Stomach smooth muscle (tissue), 2 donors: Measurements from ENCODE around the gene CHST15.

Experiments
- H3K27ac ChIP-seq: one replicate; pipeline ENCODE4 v1.7.0; 2013; ENCODE audit warnings: mild to moderate bottlenecking, low read length, inconsistent platforms
- H3K27me3 ChIP-seq, 2 donors: one replicate each; pipeline ENCODE4 v1.7.0; 2013; ENCODE audit warnings: low read length in 2 of 2; ENCODE audit not compliant: insufficient read depth in 2 of 2, control insufficient read depth in 1 of 2
- H3K36me3 ChIP-seq, 2 donors: one replicate each; pipeline ENCODE4 v1.7.0; 2013; ENCODE audit warnings: low read length in 2 of 2; ENCODE audit not compliant: control insufficient read depth in 2 of 2, insufficient read depth in 2 of 2
- H3K4me1 ChIP-seq: one replicate; pipeline ENCODE4 v1.7.0; 2013; ENCODE audit warnings: low read length; ENCODE audit not compliant: control insufficient read depth, insufficient read depth
- H3K4me3 ChIP-seq, 2 donors: one replicate each; pipeline ENCODE4 v1.7.0; 2013; ENCODE audit warnings: low read length in 2 of 2
- H3K9ac ChIP-seq, 2 donors: one replicate each; pipeline ENCODE4 v1.7.0; 2013; ENCODE audit warnings: low read length in 2 of 2, mild to moderate bottlenecking in 1 of 2
- H3K9me3 ChIP-seq, 2 donors: one replicate each; pipeline ENCODE4 v1.7.0; 2013; ENCODE audit warnings: low read length in 2 of 2; ENCODE audit not compliant: control insufficient read depth in 2 of 2
- donor health status: healthy.
- donor health status: Pancreatic carcinoma.

Gene CHST15

GRCh38 chr10:124092860-124093773 lies at the start of gene CHST15:
Gene CHST15, minus strand, starts transcription at chr10:124093598. Its CDS starts 47,386 bp downstream, at chr10:124046212.
- Histone ChIP-seq H3K9ac (peak within 1 kb of the TSS; percentile 83 to 84), H3K9me3 (peaks cover 0 to 4% of the 10 kb centered on the region in 2 donors), H3K27ac (peak within 1 kb of the TSS; percentile 95), H3K36me3 (no peaks in the 10 kb centered on the region), H3K4me3 (peak within 1 kb of the TSS; percentile 76 to 87), H3K4me1 (peaks cover 55% of the 10 kb centered on the region), H3K27me3 (no peaks in the 10 kb centered on the region)

GRCh38 chr10:124142960-124143359 lies 49.6 kb upstream of the CHST15 start:
- H3K4me3 ChIP-seq = no peak overlapping the region
- H3K4me1 ChIP-seq = peaks cover 5% of the 10 kb centered on the region
- H3K36me3 ChIP-seq = no peaks in the 10 kb centered on the region
- no peak overlapping the region for H3K9ac ChIP-seq
- H3K9me3 ChIP-seq = no peaks in the 10 kb centered on the region
- no peaks in the 10 kb centered on the region for H3K27me3 ChIP-seq
- no peak overlapping the region for H3K27ac ChIP-seq

DNA sequence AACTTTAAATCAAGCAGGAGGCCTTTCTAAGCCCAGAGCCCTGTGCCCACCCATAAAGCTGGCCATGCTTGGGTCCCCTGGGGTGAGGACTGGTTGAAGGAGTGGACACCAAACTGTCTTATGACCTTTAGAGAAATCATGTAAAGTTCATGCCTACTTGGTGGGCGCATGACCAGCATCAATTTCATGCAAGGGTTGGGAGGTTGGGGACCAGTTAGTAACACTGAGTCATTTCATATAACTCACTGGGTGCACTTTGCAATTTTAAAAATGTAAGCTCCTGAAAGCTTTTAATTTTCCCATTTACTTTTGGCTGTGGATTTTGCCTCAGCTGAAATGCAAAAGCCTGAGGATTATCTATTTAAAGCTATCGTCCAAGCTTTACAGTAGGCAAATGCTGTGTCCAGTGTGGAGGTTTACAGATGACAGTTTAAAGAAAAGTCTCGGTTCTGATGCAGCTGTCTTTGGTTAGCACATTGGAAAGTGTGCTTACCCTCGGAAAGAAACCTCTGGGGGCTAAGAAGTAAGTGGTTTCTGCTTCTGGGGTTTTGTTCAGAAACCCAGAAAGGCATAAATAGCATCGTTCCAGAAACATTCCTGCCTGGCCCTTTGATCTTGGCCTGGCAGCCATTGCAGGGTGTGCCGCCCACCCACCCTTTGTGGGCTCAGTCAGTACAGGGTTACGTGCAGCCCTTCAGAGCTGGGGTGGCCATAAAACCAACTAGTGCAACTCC lies 48.8 kb upstream of the CHST15 start:
- H3K9ac ChIP-seq = no peak overlapping the region
- H3K4me1 ChIP-seq = peaks cover 5% of the 10 kb centered on the region
- no peaks in the 10 kb centered on the region for H3K36me3 ChIP-seq
- H3K27me3 ChIP-seq = no peaks in the 10 kb centered on the region
- no peaks in the 10 kb centered on the region for H3K9me3 ChIP-seq
- no peak overlapping the region for H3K4me3 ChIP-seq
- no peak overlapping the region for H3K27ac ChIP-seq

DNA sequence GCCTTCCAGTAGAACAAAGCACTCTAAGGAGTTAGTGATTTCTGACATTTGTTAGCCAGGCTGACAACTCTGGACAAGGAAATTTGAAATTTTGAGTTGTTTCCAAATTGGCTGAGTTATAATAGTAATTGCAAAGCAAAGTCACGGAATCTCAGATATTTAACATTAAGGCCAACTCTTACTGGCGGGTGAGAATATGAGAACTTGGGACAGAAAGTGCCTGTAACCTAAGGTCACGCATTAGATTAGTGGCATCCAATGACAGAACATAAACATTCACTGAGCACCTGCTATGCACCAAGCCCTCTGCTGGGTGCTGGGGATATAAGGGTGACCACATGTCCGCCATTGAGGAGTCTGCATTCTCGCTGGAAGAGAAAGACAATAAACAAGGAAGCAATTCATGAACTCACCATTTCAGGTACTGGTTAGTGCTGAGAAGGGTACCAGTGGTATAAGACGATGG lies 45.5 kb upstream of the CHST15 start:
- Histone ChIP-seq H3K4me1 (peaks cover 5% of the 10 kb centered on the region), H3K27me3 (no peaks in the 10 kb centered on the region), H3K36me3 (no peaks in the 10 kb centered on the region), H3K27ac (no peak overlapping the region), H3K9me3 (no peaks in the 10 kb centered on the region), H3K4me3 (no peak overlapping the region), H3K9ac (no peak overlapping the region)

DNA sequence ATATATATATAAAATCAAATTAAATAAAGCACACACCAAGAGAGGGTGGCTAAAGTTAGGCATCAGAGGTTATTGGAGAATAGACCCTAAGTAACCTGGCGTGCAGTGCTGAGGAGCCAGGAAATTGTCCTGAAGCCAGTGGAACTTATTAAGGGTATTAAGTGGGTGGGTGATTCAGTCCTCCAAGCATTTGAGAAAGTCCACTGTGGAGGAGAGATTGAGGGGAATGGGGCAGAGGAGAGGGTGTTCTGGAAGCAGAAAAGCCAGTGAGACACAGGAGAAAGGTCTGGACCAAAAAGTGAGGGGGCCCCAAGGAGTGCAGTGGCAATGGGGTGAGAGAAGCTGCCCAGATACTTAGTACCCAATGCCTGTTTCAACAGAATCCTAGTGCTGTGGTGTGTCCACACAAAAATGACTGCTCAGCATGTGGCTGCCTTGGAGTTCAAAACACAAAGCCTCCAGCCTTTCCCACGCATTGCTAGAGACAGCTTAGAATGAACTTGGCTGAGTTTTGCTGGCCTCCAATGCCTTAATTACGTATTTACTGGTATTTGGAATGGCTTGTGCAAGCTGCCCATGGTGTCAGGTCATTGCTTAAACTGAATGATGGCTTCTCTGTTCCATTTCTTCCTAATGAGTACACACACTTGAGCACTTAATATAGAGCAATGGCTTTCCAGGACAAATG lies 44.9 kb upstream of the CHST15 start:
- H3K27ac ChIP-seq = no peak overlapping the region
- no peaks in the 10 kb centered on the region for H3K9me3 ChIP-seq
- no peak overlapping the region for H3K9ac ChIP-seq
- peaks cover 5% of the 10 kb centered on the region for H3K4me1 ChIP-seq
- no peak overlapping the region for H3K4me3 ChIP-seq
- H3K27me3 ChIP-seq = no peaks in the 10 kb centered on the region
- H3K36me3 ChIP-seq = no peaks in the 10 kb centered on the region

DNA sequence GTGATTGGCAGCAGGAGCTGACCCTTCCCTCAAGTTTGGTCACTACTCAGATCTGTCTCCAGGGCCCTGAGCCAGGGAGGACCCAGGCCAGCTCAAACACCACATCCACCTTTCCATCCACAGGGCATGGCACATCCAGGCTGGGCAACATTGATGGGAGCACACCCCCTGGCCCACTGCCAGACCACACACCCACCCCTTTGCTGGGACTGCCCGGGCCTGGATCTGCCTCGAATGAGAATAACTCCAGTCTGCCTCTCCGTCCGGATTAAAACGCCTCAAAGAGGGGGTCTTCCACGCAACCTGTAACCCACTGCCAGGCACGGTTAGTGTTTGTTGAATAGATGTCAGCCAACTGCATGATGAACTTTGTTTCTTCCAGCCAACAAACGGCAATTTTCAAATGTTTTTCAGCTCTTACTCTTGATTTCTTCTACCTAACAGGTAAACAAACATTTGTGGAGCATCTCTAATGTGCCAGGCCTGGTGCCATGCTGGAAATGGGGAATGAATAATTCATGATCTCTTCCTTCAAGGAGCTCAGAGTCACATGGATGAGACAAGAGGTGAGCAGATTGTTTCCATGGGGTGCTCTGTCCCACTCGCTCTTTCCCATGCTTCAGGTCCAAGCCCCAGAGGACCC lies 41.0 kb upstream of the CHST15 start:
- no peaks in the 10 kb centered on the region for H3K36me3 ChIP-seq
- no peak overlapping the region for H3K27ac ChIP-seq
- peaks cover 5% of the 10 kb centered on the region for H3K4me1 ChIP-seq
- H3K9ac ChIP-seq = no peak overlapping the region
- H3K27me3 ChIP-seq = no peaks in the 10 kb centered on the region
- H3K9me3 ChIP-seq = no peaks in the 10 kb centered on the region
- no peak overlapping the region for H3K4me3 ChIP-seq

DNA sequence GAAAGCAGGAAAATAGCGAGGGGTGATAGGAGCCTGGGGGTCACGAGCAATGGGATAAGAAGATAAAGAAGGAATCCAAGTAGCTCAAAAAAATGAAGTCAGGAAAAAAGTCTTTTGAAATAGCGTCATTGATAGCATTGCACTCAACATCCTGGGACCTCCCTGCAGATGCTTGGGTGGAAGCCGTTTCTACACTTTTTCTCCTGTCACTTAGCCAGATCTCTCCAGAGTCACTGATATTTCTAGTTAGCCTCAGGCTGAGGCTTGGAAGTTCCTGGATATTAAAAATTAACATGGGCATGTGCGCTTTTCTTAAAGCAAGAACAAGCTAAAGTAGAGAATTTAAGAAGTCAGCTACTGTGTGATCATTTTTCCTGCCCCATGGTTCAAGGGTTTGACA lies 39.5 kb upstream of the CHST15 start:
- H3K27ac ChIP-seq = no peak overlapping the region

DNA sequence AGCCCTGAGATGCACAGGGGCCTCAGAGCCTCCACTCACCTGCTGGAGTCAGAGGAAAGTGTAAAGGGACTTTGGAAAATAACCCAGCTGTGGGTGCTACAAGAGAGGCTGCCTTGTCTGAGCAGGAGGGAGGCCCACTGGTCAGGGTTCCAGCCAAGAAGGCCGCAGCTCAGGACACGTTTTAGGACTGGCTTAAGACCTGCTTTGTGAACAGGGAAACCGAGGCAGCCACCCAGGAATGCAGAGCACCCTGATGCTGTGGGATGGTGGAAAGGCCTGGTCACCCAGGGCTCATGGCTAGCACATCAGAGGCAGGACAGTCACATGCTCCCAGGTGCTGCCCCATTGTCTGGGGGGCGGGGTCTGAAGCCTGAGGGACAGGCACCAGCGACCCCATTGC lies 38.9 kb upstream of the CHST15 start:
- Histone ChIP-seq H3K9me3 (no peaks in the 10 kb centered on the region), H3K9ac (no peak overlapping the region), H3K4me3 (no peak overlapping the region), H3K27ac (no peak overlapping the region), H3K36me3 (no peaks in the 10 kb centered on the region), H3K27me3 (no peaks in the 10 kb centered on the region), H3K4me1 (no peaks in the 10 kb centered on the region)

More for the DNA sequence above, 39.5 kb upstream of the CHST15 start:
- Histone ChIP-seq H3K36me3 (no peaks in the 10 kb centered on the region), H3K27me3 (no peaks in the 10 kb centered on the region), H3K4me1 (no peaks in the 10 kb centered on the region), H3K9me3 (no peaks in the 10 kb centered on the region), H3K9ac (no peak overlapping the region), H3K4me3 (no peak overlapping the region)

DNA sequence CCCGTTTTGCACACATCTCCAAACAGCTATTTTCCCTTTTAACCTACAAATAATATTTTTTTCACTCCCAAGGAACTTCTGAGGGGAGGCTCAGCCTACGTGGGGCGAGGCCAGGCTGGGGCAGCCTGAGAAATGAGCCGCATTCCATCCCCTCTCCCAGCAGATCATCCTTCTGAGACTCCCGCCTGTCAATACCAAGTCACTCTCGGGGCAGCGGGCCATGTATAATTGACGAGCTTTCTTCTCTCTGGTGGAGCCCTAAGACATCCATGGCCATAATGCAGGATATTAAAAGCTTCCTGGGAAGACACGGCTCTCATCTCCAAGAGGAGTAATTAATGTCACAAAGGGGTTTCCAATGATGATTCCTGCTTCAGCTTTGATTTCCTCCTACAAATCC lies 37.8 kb upstream of the CHST15 start:
- no peaks in the 10 kb centered on the region for H3K36me3 ChIP-seq
- no peaks in the 10 kb centered on the region for H3K9me3 ChIP-seq
- H3K4me1 ChIP-seq = no peaks in the 10 kb centered on the region
- H3K27me3 ChIP-seq = no peaks in the 10 kb centered on the region
- H3K4me3 ChIP-seq = no peak overlapping the region
- H3K27ac ChIP-seq = no peak overlapping the region
- H3K9ac ChIP-seq = no peak overlapping the region

DNA sequence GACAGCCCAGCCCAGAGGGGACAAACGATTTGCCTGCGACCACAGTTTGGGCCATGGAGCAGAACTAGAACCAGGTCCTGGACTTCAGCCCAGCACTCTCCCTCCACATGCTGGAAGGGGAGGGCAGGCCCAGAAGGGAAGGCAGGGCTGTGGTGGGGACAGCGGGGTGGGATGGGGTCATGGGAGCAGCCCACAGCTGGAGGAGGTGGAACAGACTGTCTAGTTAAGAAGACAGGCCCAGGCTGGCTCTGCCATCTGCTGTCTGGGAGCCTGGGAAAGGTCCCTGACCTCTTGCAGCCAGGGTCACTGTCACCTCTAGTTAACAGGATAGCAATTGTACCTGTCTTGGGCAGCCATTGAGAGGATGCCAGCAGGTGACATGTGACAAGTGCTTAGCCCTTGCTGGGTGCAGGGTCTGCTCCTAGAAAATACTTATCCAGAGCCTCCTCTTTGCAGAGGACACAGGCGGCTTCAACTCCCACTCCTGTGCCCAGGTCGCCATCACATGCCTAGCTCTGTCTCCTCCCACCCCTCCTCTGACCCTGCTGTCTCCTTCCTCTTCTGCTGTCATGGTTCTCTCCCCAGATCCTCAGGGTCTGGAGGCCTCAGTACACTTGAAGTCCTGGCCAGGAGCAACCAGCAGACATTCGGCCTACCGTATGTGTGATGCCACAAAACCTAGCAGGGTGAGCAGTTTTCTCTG lies 37.0 kb upstream of the CHST15 start:
- no peaks in the 10 kb centered on the region for H3K36me3 ChIP-seq
- H3K4me1 ChIP-seq = no peaks in the 10 kb centered on the region
- no peak overlapping the region for H3K4me3 ChIP-seq
- no peak overlapping the region for H3K27ac ChIP-seq
- H3K27me3 ChIP-seq = no peaks in the 10 kb centered on the region
- H3K9me3 ChIP-seq = no peaks in the 10 kb centered on the region
- no peak overlapping the region for H3K9ac ChIP-seq
